ENCODE results near the gene CSNK2A2. TPM values are rescaled to one million over a fixed set of nuclear protein-coding genes. Genes with fewer than 3 reads are reported as not detected.

The CSNK2A2 gene
- total and polyA plus RNA-seq, 8 donors, result 18.3 to 59.0 (median 38.4) TPM

DNA sequence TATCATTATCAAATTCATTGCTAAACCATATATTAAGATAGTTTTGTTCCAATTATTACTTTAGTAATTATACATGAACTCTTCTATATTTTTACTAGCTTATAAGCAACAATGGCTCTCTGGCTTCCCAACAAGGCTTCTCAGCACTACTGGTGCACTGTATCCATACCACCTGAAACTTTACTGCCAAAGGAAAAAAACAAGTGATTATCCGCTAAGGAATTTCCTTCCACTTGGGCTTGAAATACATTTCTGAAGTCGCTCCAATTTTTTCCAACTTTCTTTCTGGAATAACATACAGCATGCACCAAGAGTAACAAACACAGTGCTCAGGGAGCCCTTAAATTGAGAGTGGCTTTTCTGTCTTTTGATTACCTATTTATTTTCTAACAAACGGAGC lies 2.1 kb downstream of the CSNK2A2 start:
- no peak overlapping the region for H3K4me3 ChIP-seq
- H3K36me3 ChIP-seq, result peaks cover 0 to 31% (median 4%) of the 10 kb centered on the region in 3 donors
- no peak overlapping the region for H3K27ac ChIP-seq
- 89 to 91% methylated on average over 3 of the region's 3 CpGs for WGBS, 2 donors
- H3K27me3 ChIP-seq, result no peaks in the 10 kb centered on the region
- H3K4me1 ChIP-seq, result peaks cover 0 to 8% (median 0%) of the 10 kb centered on the region in 3 donors
- H3K9me3 ChIP-seq, result no peaks in the 10 kb centered on the region
- DNase-seq, result no peak
- no peak for ATAC-seq
- intact Hi-C loops (cut with DNase I), result no loop called here
- TF ChIP-seq, protein P1, sequence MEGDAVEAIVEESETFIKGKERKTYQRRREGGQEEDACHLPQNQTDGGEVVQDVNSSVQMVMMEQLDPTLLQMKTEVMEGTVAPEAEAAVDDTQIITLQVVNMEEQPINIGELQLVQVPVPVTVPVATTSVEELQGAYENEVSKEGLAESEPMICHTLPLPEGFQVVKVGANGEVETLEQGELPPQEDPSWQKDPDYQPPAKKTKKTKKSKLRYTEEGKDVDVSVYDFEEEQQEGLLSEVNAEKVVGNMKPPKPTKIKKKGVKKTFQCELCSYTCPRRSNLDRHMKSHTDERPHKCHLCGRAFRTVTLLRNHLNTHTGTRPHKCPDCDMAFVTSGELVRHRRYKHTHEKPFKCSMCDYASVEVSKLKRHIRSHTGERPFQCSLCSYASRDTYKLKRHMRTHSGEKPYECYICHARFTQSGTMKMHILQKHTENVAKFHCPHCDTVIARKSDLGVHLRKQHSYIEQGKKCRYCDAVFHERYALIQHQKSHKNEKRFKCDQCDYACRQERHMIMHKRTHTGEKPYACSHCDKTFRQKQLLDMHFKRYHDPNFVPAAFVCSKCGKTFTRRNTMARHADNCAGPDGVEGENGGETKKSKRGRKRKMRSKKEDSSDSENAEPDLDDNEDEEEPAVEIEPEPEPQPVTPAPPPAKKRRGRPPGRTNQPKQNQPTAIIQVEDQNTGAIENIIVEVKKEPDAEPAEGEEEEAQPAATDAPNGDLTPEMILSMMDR (IDR thresholded peaks at IDR 0.05), result no peak
- FAIRE-seq, result no peak

DNA sequence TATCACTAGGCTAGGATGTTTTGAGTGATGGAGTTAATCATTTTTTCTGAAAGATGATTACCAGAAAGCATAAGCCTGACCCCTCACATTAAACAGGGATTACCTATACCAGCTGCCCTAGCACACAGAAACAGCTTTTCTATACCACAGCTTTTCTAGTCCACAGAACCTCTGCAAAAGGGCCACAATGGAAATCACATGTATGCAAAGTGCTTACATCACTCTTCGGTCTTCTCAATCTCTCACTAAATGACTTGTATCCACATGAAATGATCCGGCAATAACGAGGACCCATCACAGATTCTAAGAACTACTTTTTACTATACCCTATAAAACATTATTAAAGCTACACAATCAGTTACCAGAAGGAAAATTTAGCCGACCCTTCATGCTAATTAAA lies 2.6 kb downstream of the CSNK2A2 start:
- DNase-seq (no peak), FAIRE-seq (no peak), ATAC-seq (no peak)
- H3K9me3 ChIP-seq, result no peaks in the 10 kb centered on the region
- no peaks in the 10 kb centered on the region for H3K27me3 ChIP-seq
- intact Hi-C loops (cut with DNase I), result no loop called here
- peaks cover 0 to 8% (median 0%) of the 10 kb centered on the region in 3 donors for H3K4me1 ChIP-seq
- TF ChIP-seq, protein P1 (IDR thresholded peaks at IDR 0.05), result no peak
- H3K27ac ChIP-seq, result no peak overlapping the region
- 72 to 75% methylated on average over 4 of the region's 4 CpGs for WGBS, 2 donors
- H3K36me3 ChIP-seq, result peaks cover 0 to 31% (median 6%) of the 10 kb centered on the region in 3 donors
- no peak overlapping the region for H3K4me3 ChIP-seq

DNA sequence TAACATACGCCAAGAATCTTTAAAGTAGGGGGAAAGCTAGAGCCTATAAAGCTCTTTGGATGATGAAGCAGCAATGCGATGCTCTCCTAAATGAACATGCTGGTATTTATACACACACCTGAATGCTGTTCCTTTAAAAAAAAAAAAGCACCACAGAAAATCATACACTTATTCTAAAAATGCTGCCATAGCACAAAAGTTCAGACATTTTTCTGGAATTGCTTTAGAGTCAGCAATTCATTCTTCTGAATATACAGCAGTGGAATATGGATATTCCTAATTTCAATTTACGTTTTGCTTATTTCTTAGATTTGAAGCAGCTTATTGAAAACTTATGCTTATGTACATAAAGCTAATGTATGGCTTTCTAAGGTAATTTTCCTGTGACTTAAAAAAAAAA lies 3.1 kb downstream of the CSNK2A2 start:
- no peaks in the 10 kb centered on the region for H3K27me3 ChIP-seq

DNA sequence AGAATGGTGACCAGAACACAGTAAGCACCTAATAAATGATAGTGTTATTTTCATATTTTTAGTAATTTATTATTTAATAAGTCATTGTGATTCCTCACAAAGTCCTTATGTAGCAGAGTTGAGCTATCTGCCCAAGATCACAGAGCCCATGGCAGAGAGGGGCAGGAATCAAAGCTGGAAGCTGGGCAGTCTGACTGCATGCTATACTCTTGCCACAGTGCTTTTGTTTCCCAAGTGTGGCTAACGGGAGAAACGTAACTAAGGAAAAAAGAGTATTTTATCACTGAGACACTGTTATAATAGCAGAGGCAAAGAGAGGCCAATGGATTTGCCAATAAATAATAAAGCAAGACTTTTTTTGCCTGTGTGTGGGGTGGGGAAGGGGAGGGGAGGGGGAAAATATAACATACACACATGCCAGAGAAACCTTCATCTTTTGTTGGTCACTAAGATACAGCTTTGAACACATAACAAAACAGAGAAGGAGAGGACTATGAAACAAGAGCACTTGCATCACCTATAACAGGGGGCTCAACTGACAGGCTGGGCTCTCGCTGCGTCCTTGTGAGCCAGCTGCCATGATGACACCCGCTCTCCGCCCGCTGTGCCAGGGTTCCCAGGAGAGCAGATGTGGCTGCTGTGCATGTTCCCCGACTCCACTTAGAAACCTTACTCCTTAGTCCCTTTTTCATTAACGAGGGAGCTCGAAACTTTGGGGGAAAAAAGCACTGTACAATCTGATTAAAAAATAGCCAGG lies 10.1 kb downstream of the CSNK2A2 start:
- TF ChIP-seq, protein P1 (IDR thresholded peaks at IDR 0.05), result no peak
- no peak for ATAC-seq
- Histone ChIP-seq H3K4me1 (peaks cover 0 to 4% (median 0%) of the 10 kb centered on the region in 3 donors), H3K36me3 (peaks cover 0 to 25% (median 10%) of the 10 kb centered on the region in 3 donors), H3K4me3 (no peak overlapping the region), H3K9me3 (no peaks in the 10 kb centered on the region), H3K27me3 (no peaks in the 10 kb centered on the region), H3K27ac (peak overlapping the region in 1 of 4 donors; percentile 33)
- intact Hi-C loops (cut with DNase I), result no loop called here
- 89 to 90% methylated on average over 10 of the region's 10 CpGs for WGBS, 2 donors
- no peak for FAIRE-seq
- no peak for DNase-seq

More for the DNA sequence above, 3.1 kb downstream of the CSNK2A2 start:
- DNase-seq (no peak), FAIRE-seq (no peak), ATAC-seq (no peak)
- Histone ChIP-seq H3K9me3 (no peaks in the 10 kb centered on the region), H3K4me3 (no peak overlapping the region), H3K27ac (no peak overlapping the region), H3K4me1 (peaks cover 0 to 8% (median 0%) of the 10 kb centered on the region in 3 donors), H3K36me3 (peaks cover 0 to 31% (median 6%) of the 10 kb centered on the region in 3 donors)
- intact Hi-C loops (cut with DNase I), result no loop called here
- WGBS, 2 donors, result 63 to 80% methylated on average over 3 of the region's 3 CpGs
- TF ChIP-seq, protein P1 (IDR thresholded peaks at IDR 0.05), result no peak

DNA sequence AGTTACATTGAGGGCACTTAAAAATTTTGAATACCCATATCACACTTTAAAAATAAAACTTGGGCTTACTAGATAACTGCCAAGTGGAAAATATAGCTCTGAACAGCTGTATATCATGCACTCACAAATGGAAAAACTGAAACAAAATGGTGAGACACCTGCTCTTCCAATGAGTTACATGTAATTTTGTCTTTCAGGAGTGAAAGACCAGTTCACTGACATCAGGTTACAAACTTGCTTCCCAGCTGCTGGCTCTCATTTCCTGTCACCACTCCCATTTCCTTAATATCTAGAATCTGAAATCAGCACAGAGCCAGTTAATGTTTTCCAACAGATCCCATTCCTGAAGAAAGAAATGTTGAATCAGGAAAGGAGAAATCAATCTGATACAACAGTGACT lies 10.8 kb downstream of the CSNK2A2 start:
- H3K27me3 ChIP-seq, result no peaks in the 10 kb centered on the region
- H3K4me1 ChIP-seq, result peaks cover 0 to 4% (median 0%) of the 10 kb centered on the region in 3 donors
- ATAC-seq (no peak), FAIRE-seq (no peak), DNase-seq (no peak)
- peaks cover 0 to 19% (median 10%) of the 10 kb centered on the region in 3 donors for H3K36me3 ChIP-seq
- no peak overlapping the region for H3K4me3 ChIP-seq
- H3K9me3 ChIP-seq, result no peaks in the 10 kb centered on the region
- TF ChIP-seq, protein P1 (IDR thresholded peaks at IDR 0.05), result no peak
- peak overlapping the region in 1 of 4 donors; percentile 33 for H3K27ac ChIP-seq
- intact Hi-C loops (cut with DNase I), result no loop called here
